Measurements from ENCODE around the gene STOM. TPM values are rescaled to one million over a fixed set of nuclear protein-coding genes. Genes with fewer than 3 reads are reported as not detected.

The STOM gene
- total RNA-seq, 1 experiment from 2014 or later: 72.4 TPM

DNA sequence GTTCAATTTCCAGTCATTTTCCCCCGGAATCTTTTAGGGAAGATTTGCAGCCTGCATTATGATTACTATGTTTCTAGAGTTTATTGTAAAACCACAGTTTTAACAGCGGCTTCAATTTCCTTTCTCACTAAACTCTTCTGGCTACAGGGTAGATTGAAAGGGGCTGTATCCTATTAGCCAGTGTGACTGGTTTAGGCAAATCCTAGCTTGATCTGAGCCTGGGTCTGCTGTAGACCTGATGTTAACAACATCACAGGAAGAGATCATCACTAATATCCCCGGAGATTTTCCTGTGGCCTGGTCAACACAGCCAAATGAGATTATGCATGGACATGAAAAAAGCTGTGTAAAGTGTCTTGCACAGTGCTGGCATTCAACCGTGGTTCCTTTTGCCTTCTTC is 33.4 kb downstream of the STOM start:
- no TSS peak for BruUV-seq (replicated peaks)
- no peaks in the 10 kb centered on the region for H3K27me3 ChIP-seq (replicated peaks; ENCODE audit: insufficient read depth, low read depth, low read length, poor library complexity)
- intact Hi-C loops (cut with micrococcal nuclease; ENCODE audit: unreplicated experiment): no loop called here
- H3K4me3 ChIP-seq (ENCODE audit: low read depth, low read length, poor library complexity, severe bottlenecking): no peak overlapping the region
- DNase-seq (ENCODE audit: low spot score): no peak
- TF ChIP-seq EZH2 (IDR thresholded peaks at IDR 0.05; ENCODE audit: borderline replicate concordance, low read depth, low read length, poor library complexity, severe bottlenecking): no peak
- TF ChIP-seq, protein P1, sequence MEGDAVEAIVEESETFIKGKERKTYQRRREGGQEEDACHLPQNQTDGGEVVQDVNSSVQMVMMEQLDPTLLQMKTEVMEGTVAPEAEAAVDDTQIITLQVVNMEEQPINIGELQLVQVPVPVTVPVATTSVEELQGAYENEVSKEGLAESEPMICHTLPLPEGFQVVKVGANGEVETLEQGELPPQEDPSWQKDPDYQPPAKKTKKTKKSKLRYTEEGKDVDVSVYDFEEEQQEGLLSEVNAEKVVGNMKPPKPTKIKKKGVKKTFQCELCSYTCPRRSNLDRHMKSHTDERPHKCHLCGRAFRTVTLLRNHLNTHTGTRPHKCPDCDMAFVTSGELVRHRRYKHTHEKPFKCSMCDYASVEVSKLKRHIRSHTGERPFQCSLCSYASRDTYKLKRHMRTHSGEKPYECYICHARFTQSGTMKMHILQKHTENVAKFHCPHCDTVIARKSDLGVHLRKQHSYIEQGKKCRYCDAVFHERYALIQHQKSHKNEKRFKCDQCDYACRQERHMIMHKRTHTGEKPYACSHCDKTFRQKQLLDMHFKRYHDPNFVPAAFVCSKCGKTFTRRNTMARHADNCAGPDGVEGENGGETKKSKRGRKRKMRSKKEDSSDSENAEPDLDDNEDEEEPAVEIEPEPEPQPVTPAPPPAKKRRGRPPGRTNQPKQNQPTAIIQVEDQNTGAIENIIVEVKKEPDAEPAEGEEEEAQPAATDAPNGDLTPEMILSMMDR (conservative IDR thresholded peaks at IDR 0.05; ENCODE audit: low read depth, low read length): no peak
- no peaks in the 10 kb centered on the region for H3K9me3 ChIP-seq (ENCODE audit: low read depth, low read length, poor library complexity, severe bottlenecking)
- H3K36me3 ChIP-seq (ENCODE audit: insufficient read depth, low read length, poor library complexity, severe bottlenecking): peaks cover 16% of the 10 kb centered on the region
- CTCF ChIA-PET: no interaction called here
- H3K27ac ChIP-seq (ENCODE audit: low read depth, low read length, poor library complexity, severe bottlenecking): no peak overlapping the region
- POLR2A ChIA-PET (ENCODE audit: low non-redundant PET): no interaction called here
- H3K4me1 ChIP-seq (ENCODE audit: insufficient read depth, low read length, poor library complexity, severe bottlenecking): peaks cover 5% of the 10 kb centered on the region

DNA sequence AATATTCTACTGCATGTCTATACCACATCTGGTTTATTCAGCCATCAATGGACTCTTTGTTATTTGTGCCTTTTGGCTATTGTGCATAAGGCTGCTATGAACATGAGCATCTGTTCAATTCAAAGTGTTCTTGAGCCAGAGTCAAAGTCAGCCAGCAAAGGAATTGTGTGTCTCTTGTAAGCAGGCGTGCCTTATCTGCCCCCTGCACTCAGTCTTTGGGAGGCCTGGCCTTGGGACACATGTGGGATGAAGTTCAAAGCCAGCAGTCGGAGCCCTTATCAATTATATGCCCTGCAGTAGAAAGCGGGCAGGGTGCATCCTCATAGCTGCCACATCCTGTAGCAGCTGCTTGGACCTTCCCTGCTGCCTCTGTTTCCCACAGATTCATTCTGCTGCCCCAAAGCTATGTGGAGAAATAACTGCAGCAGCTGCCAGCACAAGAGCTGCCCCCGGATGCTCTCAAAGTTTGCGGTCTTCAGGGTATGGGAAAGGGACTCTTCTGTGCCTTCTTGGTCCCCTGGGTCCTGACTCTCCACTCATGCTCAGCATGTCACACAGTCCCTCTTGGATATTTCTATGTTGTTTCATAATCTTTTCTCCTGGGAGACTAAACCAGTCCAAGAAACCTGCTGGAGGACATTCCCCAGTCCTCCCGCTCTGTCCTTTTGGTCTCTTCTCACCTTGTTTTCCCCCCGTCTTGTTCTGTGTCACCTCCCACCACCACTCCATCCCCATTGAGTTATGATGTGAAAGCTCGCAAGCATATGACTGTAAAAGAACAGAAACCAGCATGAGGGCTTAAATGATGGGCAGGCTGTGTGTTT is 35.9 kb downstream of the STOM start:
- no TSS peak for BruUV-seq (replicated peaks)
- ChIA-PET POLR2A (ENCODE audit: low non-redundant PET) (interaction anchor here (0.6 kb wide), 1 partner anchor 73 kb away, joined by 4 read pairs; no protein-coding TSS in a partner anchor), CTCF (interaction anchor here (0.6 kb wide), 1 partner anchor 41 kb away, joined by 3 read pairs; no protein-coding TSS in a partner anchor)
- no peaks in the 10 kb centered on the region for H3K27me3 ChIP-seq (replicated peaks; ENCODE audit: insufficient read depth, low read depth, low read length, poor library complexity)
- H3K9me3 ChIP-seq (ENCODE audit: low read depth, low read length, poor library complexity, severe bottlenecking): no peaks in the 10 kb centered on the region
- no peak for TF ChIP-seq EZH2 (IDR thresholded peaks at IDR 0.05; ENCODE audit: borderline replicate concordance, low read depth, low read length, poor library complexity, severe bottlenecking)
- TF ChIP-seq, protein P1 (conservative IDR thresholded peaks at IDR 0.05; ENCODE audit: low read depth, low read length): no peak
- peaks cover 19% of the 10 kb centered on the region for H3K36me3 ChIP-seq (ENCODE audit: insufficient read depth, low read length, poor library complexity, severe bottlenecking)
- no peak overlapping the region for H3K4me3 ChIP-seq (ENCODE audit: low read depth, low read length, poor library complexity, severe bottlenecking)
- no peak overlapping the region for H3K27ac ChIP-seq (ENCODE audit: low read depth, low read length, poor library complexity, severe bottlenecking)
- peaks cover 5% of the 10 kb centered on the region for H3K4me1 ChIP-seq (ENCODE audit: insufficient read depth, low read length, poor library complexity, severe bottlenecking)
- DNase-seq (ENCODE audit: low spot score): no peak
- intact Hi-C loops (cut with micrococcal nuclease; ENCODE audit: unreplicated experiment): no loop called here

DNA sequence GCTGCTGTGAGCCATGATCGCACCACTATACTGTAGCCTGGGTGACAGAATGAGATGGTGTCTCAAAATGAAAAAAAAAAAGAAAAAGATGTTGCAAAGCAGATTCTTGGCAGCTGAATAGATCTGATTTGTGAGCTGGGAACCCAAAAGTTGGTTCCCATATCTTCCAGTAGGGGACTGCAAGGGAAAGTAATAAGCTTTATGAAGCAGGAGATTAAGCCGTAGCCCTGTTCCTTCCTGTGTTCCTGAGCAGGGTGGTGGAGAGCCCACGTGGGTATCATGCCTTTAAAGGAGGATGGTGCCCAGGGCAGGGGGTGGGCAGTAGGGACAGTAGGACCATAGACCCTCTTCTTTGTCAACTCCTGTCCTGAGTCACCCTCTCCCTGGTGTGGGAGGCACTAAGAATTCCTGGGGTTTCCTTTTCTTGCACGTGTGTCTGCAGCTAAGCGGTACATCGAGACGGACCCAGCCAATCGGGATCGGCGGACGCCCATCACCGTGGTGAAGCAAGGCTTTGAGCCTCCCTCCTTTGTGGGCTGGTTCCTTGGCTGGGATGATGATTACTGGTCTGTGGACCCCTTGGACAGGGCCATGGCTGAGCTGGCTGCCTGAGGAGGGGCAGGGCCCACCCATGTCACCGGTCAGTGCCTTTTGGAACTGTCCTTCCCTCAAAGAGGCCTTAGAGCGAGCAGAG is 37.9 kb downstream of the STOM start:
- Histone ChIP-seq H3K27me3 (replicated peaks; ENCODE audit: insufficient read depth, low read depth, low read length, poor library complexity) (no peaks in the 10 kb centered on the region), H3K36me3 (ENCODE audit: insufficient read depth, low read length, poor library complexity, severe bottlenecking) (peaks cover 22% of the 10 kb centered on the region), H3K27ac (ENCODE audit: low read depth, low read length, poor library complexity, severe bottlenecking) (no peak overlapping the region), H3K4me3 (ENCODE audit: low read depth, low read length, poor library complexity, severe bottlenecking) (no peak overlapping the region), H3K4me1 (ENCODE audit: insufficient read depth, low read length, poor library complexity, severe bottlenecking) (peaks cover 5% of the 10 kb centered on the region), H3K9me3 (ENCODE audit: low read depth, low read length, poor library complexity, severe bottlenecking) (no peaks in the 10 kb centered on the region)
- intact Hi-C loops (cut with micrococcal nuclease; ENCODE audit: unreplicated experiment): no loop called here
- POLR2A ChIA-PET (ENCODE audit: low non-redundant PET): no interaction called here
- no TSS peak for BruUV-seq (replicated peaks)
- DNase-seq (ENCODE audit: low spot score): peak; percentile 61
- no peak for TF ChIP-seq EZH2 (IDR thresholded peaks at IDR 0.05; ENCODE audit: borderline replicate concordance, low read depth, low read length, poor library complexity, severe bottlenecking)
- TF ChIP-seq, protein P1 (conservative IDR thresholded peaks at IDR 0.05; ENCODE audit: low read depth, low read length): peak; percentile 52
- CTCF ChIA-PET: interaction anchor here (0.7 to 1.5 kb wide), 4 partner anchors 11 to 262 kb away, joined by 5 to 7 read pairs (median 6); no protein-coding TSS in a partner anchor

All from A673 (cell line).